Left cardiac atrium (tissue), 4 donors: ENCODE measurements around the gene ITGB1BP2. TPM values are rescaled to one million over a fixed set of nuclear protein-coding genes. Genes with fewer than 3 reads are reported as not detected.
"Not testable (repeated sequence)": the region's sequence is repeated elsewhere in the genome, so short reads cannot be mapped to it uniquely, and the experiment has no call there.

ENCODE experiments used
- ATAC-seq, 2 donors: fragments of 200-7000 bp; cut with Tn5 transposase; one replicate each; pipeline ENCODE4 v1.9.1; 2020; ENCODE audit warnings: mild to moderate bottlenecking in 2 of 2, moderate library complexity in 2 of 2
- DNase-seq: peaks from one replicate; pipeline ENCODE4 v3.0.0-alpha.2; 2020
- intact Hi-C, 2 donors: fragments of 100-400 bp; cut with DNase I; formaldehyde crosslinking; loops; one replicate each; pipeline versions ENCODE4 v1.14.1 to v1.15.1; 2022 to 2023
- total RNA-seq, 2 donors: library from RNA; stranded (reverse); fragmentation: NEBNext Ultra II Directional; extraction: Animal tissue kit (Norgen Biotek cat#: 25700); gene quantifications; one replicate each; pipeline ENCODE4 v1.2.1, GENCODE V29; 2021
- donor health status: DM: no; HTN: yes; CAD: no.
- donor health status: DM: no; HTN: yes; CAD: no; lungs with severe emphysema.
- donor health status: DM: yes; HTN: yes; CAD: no.
- donor health status: Dilated cardiomyopathy.

ITGB1BP2 gene
- total RNA-seq, 2 donors from 2014 or later: 90.5 to 115 TPM

- no peak for DNase-seq
- intact Hi-C loops: no loop called here
- ATAC-seq: no peak
These were observed 4.7 kb upstream of the ITGB1BP2 start for GRCh38 chrX:71296806-71297205.

GRCh38 chrX:71298119-71298518, 3.4 kb upstream of the ITGB1BP2 start:
- DNase-seq: no peak
- ATAC-seq: no peak
- intact Hi-C loops: no loop called here

DNA sequence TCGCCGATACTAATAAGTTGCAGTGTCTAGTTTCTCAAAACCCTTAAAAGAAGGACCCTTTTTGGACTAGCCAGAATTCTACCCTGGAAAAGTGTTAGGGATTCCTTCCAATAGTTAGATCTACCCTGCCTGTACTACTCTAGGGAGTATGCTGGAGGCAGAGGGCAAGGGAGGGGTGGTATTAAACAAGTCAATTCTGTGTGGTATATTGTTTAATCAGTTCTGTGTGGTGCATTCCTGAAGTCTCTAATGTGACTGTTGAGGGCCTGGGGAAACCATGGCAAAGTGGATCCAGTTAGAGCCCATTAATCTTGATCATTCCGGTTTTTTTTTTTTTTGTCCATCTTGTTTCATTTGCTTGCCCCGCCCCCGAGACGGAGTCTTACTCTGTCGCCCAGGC, 1.5 kb upstream of the ITGB1BP2 start:
- DNase-seq, ATAC-seq: not testable (repeated sequence)
- intact Hi-C loops: loop anchor here in 1 of 2 donors (10.0 kb wide), 1 partner anchor 65 kb away; the partner anchor contains the start of gene TAF1

GRCh38 chrX:71300495-71300894, 1.1 kb upstream of the ITGB1BP2 start:
- intact Hi-C loops: loop anchor here in 1 of 2 donors (10.0 kb wide), 1 partner anchor 64 kb away; the partner anchor contains the start of gene TAF1
- DNase-seq, ATAC-seq: not testable (repeated sequence)

GRCh38 chrX:71302461-71303213, 1.1 kb downstream of the ITGB1BP2 start:
- DNase-seq: no peak
- peak; percentile 10 to 38 for ATAC-seq
- intact Hi-C loops: loop anchor here in 1 of 2 donors (10.0 kb wide), 1 partner anchor 62 kb away; the partner anchor contains the start of gene TAF1

- no peak for ATAC-seq
- intact Hi-C loops: loop anchor here in 1 of 2 donors (10.0 kb wide), 1 partner anchor 60 kb away; the partner anchor contains the start of gene TAF1
- no peak for DNase-seq
These were observed 3.0 kb downstream of the ITGB1BP2 start for GRCh38 chrX:71304561-71304960.

- peak; percentile 19 to 40 for ATAC-seq
- intact Hi-C loops: no loop called here
These were observed 14.4 kb downstream of the ITGB1BP2 start for GRCh38 chrX:71315917-71316316.

DNA sequence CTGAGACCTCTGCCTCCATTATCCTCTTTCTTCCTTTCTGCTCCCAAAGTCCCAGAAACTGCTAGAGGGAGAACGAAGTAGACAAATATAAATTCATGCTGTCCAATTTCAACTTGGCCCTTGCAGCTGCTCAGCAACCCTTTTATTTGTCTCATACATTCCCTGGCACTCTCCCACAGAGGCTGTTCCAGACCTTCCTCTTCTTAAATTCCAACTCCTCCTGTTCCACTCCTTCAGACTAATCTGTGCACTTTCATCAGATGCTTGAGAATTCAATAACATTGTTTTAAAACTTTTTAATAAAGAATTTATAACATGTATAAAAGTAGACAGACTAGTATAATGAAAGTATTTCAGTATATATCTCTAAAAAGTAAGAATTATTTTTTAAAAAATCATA, 15.4 kb downstream of the ITGB1BP2 start:
- ATAC-seq, intact Hi-C loops, DNase-seq: not testable (repeated sequence)

More at GRCh38 chrX:71315917-71316316, 14.4 kb downstream of the ITGB1BP2 start:
- DNase-seq: no peak

GRCh38 chrX:71320126-71320525, 18.6 kb downstream of the ITGB1BP2 start:
- intact Hi-C loops: no loop called here
- ATAC-seq (no peak), DNase-seq (no peak)

- intact Hi-C loops: no loop called here
- ATAC-seq: no peak
- DNase-seq: no peak
These were observed 20.2 kb downstream of the ITGB1BP2 start for GRCh38 chrX:71321731-71322130.

GRCh38 chrX:71324452-71324851, 22.9 kb downstream of the ITGB1BP2 start:
- ATAC-seq, intact Hi-C loops: not testable (repeated sequence)

GRCh38 chrX:71326394-71326793, 24.8 kb downstream of the ITGB1BP2 start:
- intact Hi-C loops: no loop called here
- no peak for ATAC-seq
- DNase-seq: no peak

More at GRCh38 chrX:71324452-71324851, 22.9 kb downstream of the ITGB1BP2 start:
- DNase-seq: not testable (repeated sequence)

- intact Hi-C loops, DNase-seq, ATAC-seq: not testable (repeated sequence)
These were observed 47.7 kb downstream of the ITGB1BP2 start for GRCh38 chrX:71349151-71349665.

GRCh38 chrX:71349867-71350266, 48.3 kb downstream of the ITGB1BP2 start:
- intact Hi-C loops, ATAC-seq, DNase-seq: not testable (repeated sequence)

GRCh38 chrX:71352439-71352838, 50.9 kb downstream of the ITGB1BP2 start:
- intact Hi-C loops, DNase-seq, ATAC-seq: not testable (repeated sequence)

Other genes with a start within 250 kb of the ITGB1BP2 start
- 10 to 100 TPM; 48.9 to 57.3 TPM for gene SNX12, start 233.4 kb upstream of the ITGB1BP2 start, total RNA-seq
- 10 to 100 TPM; 28.5 to 30.9 TPM for gene FOXO4, start 205.9 kb upstream of the ITGB1BP2 start, total RNA-seq
- gene CXorf65, start 195.0 kb upstream of the ITGB1BP2 start, total RNA-seq: not detected
- gene IL2RG, start 190.2 kb upstream of the ITGB1BP2 start, total RNA-seq: 1 to 10 TPM; 1.8 to 2.6 TPM
- gene MED12, start 183.2 kb upstream of the ITGB1BP2 start, total RNA-seq: 10 to 100 TPM; 21.1 to 23.8 TPM
- gene NLGN3, start 156.9 kb upstream of the ITGB1BP2 start, total RNA-seq: under 1 TPM; 0.52 to 0.97 TPM
- gene GJB1, start 78.5 kb upstream of the ITGB1BP2 start, total RNA-seq: not detected
- 10 to 100 TPM; 11.9 to 13.6 TPM for gene ZMYM3, start 47.6 kb upstream of the ITGB1BP2 start, total RNA-seq
- gene NONO, start 18.1 kb upstream of the ITGB1BP2 start, total RNA-seq: 100 to 1,000 TPM in 1 of 2 donors, 10 to 100 TPM in 1; 99.7 to 130 TPM
- 10 to 100 TPM; 17.8 to 23.0 TPM for gene TAF1, start 64.6 kb downstream of the ITGB1BP2 start, total RNA-seq
- 10 to 100 TPM; 64.7 to 68.8 TPM for gene OGT, start 231.4 kb downstream of the ITGB1BP2 start, total RNA-seq